Measurements from ENCODE around the gene RAB27A.
"Not testable (repeated sequence)": the region's sequence is repeated elsewhere in the genome, so short reads cannot be mapped to it uniquely, and the experiment has no call there.

RAB27A gene

DNA sequence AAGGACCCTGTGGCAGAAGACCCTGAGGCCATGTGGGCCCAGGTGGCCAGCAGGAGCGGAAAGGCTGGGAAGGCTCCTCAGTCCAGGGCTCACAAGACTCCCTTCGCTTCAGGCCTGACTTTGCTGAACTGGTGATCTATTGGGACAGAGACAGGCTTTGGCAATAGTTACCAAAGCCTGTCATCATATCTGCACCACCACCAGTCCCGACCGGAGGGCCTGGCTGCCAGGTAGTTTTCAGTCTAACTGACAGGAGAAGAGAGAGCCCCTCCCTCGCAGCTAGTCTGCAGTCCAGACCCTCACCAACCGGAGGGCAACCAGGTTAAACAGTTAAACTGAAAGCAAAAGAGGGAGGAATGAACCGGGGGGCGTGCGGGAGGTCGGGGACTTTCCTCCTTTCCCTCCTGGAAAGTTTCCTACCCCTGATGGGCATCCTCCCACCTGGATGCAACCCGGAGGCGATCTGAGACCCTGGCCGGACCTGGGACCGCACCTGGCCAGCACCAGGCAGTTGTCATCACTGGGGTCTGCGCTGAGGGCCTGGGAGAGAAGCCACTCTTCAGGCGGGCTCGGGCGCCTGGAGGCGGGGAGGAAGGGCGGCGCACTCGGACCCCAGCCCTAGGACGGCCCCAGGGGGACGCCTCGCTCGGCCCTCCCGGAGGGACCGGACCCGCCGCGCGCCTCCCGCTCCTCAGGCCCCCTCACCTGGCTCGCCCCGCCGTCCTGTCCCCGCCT is 435 bp downstream of the RAB27A start:
- Histone ChIP-seq H3K27ac (ENCODE audit: low read depth, low read length) (no peak overlapping the region), H3K9me2 (replicated peaks; ENCODE audit: insufficient read depth, low read length) (no peaks in the 10 kb centered on the region), H4K20me1 (ENCODE audit: low read depth, low read length) (no peaks in the 10 kb centered on the region), H3K9ac (ENCODE audit: low read length) (peak overlapping the region; percentile 61), H3K9me3 (ENCODE audit: insufficient read depth, low read length) (no peaks in the 10 kb centered on the region), H3F3A (ENCODE audit: insufficient read depth) (no peaks in the 10 kb centered on the region), H3K79me2 (ENCODE audit: insufficient read depth, low read length) (no peaks in the 10 kb centered on the region), H3K36me3 (ENCODE audit: low read length) (no peaks in the 10 kb centered on the region), H3K4me2 (ENCODE audit: low read depth, low read length, poor library complexity, severe bottlenecking) (peak overlapping the region; percentile 96), H2AFZ (ENCODE audit: low read depth, low read length, severe bottlenecking) (peak overlapping the region; percentile 74), H3K4me3 (ENCODE audit: insufficient read depth, low read length, poor library complexity, severe bottlenecking) (peak overlapping the region; percentile 66), H3K27me3 (ENCODE audit: low read length) (no peaks in the 10 kb centered on the region)
- TF ChIP-seq EZH2phosphoT487 (conservative IDR thresholded peaks at IDR 0.05; ENCODE audit: low read length): no peak
- TF ChIP-seq, protein P1, sequence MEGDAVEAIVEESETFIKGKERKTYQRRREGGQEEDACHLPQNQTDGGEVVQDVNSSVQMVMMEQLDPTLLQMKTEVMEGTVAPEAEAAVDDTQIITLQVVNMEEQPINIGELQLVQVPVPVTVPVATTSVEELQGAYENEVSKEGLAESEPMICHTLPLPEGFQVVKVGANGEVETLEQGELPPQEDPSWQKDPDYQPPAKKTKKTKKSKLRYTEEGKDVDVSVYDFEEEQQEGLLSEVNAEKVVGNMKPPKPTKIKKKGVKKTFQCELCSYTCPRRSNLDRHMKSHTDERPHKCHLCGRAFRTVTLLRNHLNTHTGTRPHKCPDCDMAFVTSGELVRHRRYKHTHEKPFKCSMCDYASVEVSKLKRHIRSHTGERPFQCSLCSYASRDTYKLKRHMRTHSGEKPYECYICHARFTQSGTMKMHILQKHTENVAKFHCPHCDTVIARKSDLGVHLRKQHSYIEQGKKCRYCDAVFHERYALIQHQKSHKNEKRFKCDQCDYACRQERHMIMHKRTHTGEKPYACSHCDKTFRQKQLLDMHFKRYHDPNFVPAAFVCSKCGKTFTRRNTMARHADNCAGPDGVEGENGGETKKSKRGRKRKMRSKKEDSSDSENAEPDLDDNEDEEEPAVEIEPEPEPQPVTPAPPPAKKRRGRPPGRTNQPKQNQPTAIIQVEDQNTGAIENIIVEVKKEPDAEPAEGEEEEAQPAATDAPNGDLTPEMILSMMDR (IDR thresholded peaks at IDR 0.05; ENCODE audit: insufficient read depth, low read length, poor library complexity, severe bottlenecking): no peak

DNA sequence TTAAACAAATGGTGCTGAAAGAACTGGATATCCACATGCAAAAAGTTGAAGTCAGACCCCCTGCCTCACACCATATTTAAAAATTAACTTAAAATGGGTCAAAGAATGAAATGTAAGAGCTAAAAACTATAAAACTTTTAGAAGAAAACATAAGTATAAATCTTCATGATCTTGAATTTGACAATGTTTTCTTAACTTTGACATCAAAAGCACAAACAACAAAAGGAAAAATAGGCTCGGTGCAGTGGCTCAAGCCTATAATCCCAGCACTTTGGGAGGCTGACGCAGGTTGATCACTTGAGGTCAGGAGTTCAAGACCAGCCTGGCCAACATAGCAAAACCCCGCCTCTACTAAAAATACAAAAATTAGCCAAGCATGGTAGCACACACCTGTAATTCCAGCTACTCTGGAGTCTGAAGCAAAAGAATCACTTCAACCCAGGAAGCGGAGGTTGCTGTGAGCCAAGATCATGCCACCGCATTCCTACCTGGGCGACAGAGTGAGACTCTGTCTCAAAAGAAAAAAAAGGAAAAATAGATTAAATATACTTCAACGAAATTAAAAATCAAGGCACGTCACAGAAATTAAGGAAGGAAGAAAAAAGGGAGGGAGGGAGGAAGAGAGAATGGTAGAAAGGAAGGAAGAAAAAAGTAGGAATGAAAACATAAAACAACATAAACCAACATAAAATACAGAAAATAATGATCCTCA is 1.5 kb downstream of the RAB27A start:
- H3K4me2 ChIP-seq (ENCODE audit: low read depth, low read length, poor library complexity, severe bottlenecking): no peak overlapping the region
- H3F3A ChIP-seq (ENCODE audit: insufficient read depth): no peaks in the 10 kb centered on the region
- H3K27me3 ChIP-seq (ENCODE audit: low read length): no peaks in the 10 kb centered on the region
- no peak overlapping the region for H3K9ac ChIP-seq (ENCODE audit: low read length)
- no peaks in the 10 kb centered on the region for H4K20me1 ChIP-seq (ENCODE audit: low read depth, low read length)
- no peaks in the 10 kb centered on the region for H3K36me3 ChIP-seq (ENCODE audit: low read length)
- no peaks in the 10 kb centered on the region for H3K79me2 ChIP-seq (ENCODE audit: insufficient read depth, low read length)
- no peak overlapping the region for H3K27ac ChIP-seq (ENCODE audit: low read depth, low read length)
- H3K4me3 ChIP-seq (ENCODE audit: insufficient read depth, low read length, poor library complexity, severe bottlenecking): no peak overlapping the region
- no peak overlapping the region for H2AFZ ChIP-seq (ENCODE audit: low read depth, low read length, severe bottlenecking)
- TF ChIP-seq EZH2phosphoT487 (conservative IDR thresholded peaks at IDR 0.05; ENCODE audit: low read length): no peak
- TF ChIP-seq, protein P1 (IDR thresholded peaks at IDR 0.05; ENCODE audit: insufficient read depth, low read length, poor library complexity, severe bottlenecking): no peak
- no peaks in the 10 kb centered on the region for H3K9me2 ChIP-seq (replicated peaks; ENCODE audit: insufficient read depth, low read length)
- H3K9me3 ChIP-seq (ENCODE audit: insufficient read depth, low read length): no peaks in the 10 kb centered on the region

DNA sequence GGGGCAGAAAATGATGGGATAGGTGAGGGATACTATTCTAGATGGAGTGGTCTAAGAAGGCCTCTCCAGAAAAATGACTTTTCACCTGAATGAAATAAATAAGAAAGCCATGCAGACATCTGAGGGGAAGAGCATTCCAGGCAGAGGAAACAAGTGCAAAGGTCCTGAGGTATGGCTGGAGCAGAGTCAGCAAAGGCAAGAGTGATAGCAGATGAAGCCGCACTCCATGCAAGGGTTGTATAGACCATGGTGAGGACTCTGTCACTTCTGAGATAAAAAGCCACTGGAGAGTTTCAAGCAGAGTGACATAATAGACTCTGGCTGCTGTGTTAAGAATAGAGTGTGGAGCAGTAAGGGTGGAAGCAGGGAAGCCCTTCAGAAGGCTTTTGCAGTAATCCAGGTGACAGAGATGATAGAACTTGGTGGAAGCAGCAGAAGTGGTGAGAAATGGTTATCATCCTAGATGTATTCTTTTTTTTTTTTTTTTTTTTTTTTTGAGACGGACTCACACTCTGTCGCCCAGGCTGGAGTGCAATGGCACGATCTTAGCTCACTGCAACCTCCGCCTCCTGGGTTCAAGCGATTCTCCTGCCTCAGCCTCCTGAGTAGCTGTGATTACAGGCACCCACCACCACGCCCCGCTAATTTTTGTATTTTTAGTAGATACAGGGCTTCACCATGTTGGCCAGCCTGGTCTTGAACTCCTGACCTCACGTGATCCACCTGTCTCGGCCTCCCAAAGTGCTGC is 3.0 kb downstream of the RAB27A start:
- H3K79me2 ChIP-seq (ENCODE audit: insufficient read depth, low read length); H3K27ac ChIP-seq (ENCODE audit: low read depth, low read length); H3K9me2 ChIP-seq (replicated peaks; ENCODE audit: insufficient read depth, low read length): not testable (repeated sequence)

More for the DNA sequence above, 3.0 kb downstream of the RAB27A start:
- H4K20me1 ChIP-seq (ENCODE audit: low read depth, low read length); H3F3A ChIP-seq (ENCODE audit: insufficient read depth); H3K4me2 ChIP-seq (ENCODE audit: low read depth, low read length, poor library complexity, severe bottlenecking); H3K9ac ChIP-seq (ENCODE audit: low read length); H3K4me3 ChIP-seq (ENCODE audit: insufficient read depth, low read length, poor library complexity, severe bottlenecking); H2AFZ ChIP-seq (ENCODE audit: low read depth, low read length, severe bottlenecking); H3K27me3 ChIP-seq (ENCODE audit: low read length); H3K36me3 ChIP-seq (ENCODE audit: low read length); H3K9me3 ChIP-seq (ENCODE audit: insufficient read depth, low read length): not testable (repeated sequence)

All from SU-DHL-6 (cell line).